IPS-18c (cell line): Measurements from ENCODE around the gene TRAK1.

Experiments
- H3K4me3 ChIP-seq: 2 replicates; pipeline ENCODE4 v1.7.0; 2013; ENCODE audit warnings: low read depth, mild to moderate bottlenecking, low read length, moderate library complexity; ENCODE audit not compliant: insufficient read depth
- H3K9me3 ChIP-seq: one replicate; pipeline ENCODE4 v1.6.1; 2013; ENCODE audit warnings: mild to moderate bottlenecking, low read length, moderate library complexity; ENCODE audit not compliant: control insufficient read depth, insufficient read depth

TRAK1 gene

DNA sequence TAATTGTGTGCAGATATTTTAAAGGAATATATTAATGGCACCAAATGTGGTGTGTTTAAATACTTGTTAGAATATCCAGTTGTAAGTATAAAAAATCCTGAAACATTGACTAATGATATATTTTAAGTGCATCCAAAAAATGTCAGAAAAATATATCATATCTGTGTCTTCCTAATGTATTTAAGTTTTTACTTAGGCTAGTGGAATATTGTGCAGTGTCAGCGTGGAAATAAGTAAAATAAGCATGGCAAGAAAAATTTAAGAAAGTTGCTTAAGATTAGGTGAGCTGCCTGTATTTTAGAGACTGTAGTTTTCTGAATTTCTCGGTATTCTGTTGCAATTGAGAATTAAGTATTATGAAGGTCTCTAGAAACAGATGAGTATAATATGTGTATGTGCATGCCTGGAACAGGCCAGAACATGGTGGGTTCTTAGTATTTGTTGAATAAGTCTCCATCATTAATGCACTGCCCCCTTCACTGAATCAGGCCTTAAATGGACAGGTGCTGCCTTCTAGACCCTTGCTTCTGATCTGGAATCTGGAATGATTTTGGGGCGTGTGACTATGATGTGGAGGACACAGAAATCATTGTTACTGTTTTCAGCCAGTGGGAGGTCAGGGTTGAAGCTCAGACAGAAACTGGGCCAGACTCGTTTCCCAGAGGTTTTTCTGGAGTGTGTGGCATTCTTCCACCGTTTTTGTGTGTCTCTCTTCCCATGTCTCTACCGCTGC, 86.1 kb downstream of the TRAK1 start:
- Histone ChIP-seq H3K4me3 (no peak overlapping the region), H3K9me3 (no peaks in the 10 kb centered on the region)

DNA sequence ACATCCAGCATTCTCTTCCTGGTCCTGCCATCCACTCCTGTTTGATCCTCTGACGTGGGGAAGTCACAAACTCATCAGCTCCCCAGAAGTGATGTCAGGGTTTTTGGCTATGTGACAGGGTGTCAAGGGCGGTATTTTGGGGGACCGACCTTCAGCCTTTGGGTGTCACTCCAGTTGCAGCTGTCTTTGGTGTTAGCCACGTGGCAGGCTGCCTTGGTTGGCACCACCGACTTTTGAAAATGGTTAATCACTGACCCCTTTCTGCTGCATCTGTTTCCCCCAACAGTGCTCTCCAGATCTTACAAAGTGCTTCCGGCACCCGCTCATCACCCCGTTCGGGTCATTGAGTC, 86.6 kb downstream of the TRAK1 start:
- Histone ChIP-seq H3K4me3 (no peak overlapping the region), H3K9me3 (no peaks in the 10 kb centered on the region)

DNA sequence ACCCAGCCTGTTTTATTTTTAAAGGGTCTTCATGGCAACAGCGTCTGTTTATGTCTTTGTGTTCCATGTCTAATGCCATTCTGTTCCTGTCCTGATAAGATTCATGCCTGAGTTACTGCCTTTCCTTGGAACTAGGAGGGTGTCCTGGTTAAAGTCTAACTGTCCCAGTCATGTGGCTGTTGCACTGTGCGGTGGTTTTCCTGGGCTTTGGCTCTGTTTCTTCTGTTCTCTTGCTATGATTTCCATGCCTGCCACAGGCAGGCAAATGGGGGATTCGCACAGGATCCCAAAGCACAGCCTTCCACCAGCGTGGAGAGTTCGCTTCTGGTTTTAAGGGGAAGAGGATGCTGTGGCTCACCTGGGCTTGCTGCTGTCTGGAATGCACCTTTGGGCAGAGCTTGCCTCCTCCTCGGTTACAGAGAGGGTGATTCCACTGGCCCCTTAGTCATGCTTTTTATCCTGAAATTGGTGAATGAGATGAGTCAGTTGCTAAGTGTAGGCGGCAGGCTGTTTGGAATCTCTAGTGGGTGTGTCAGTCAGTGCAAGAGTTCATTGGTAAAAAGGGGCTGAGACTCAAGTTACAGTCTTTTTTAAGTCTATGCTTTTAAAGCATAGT, 88.1 kb downstream of the TRAK1 start:
- Histone ChIP-seq H3K4me3 (no peak overlapping the region), H3K9me3 (no peaks in the 10 kb centered on the region)

DNA sequence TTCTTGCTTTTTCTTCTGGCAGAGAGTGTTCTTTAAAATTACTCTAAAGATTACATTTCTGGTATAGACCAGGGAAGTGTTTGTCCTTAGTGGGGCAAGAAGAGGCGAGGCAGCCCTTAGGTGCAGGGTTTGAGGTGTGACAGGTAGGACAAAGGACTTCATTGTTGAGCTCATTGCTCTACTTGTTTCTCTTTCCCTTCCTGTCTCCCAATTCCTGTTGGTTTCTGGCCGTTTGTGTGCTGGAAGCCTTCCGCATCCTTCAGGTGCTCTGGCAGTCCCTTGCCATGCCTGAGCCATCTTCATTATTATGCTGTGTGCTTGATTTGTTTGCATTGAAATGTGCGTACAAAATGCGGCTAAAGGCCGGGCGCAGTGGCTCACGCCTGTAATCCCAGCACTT, 89.7 kb downstream of the TRAK1 start:
- Histone ChIP-seq H3K4me3 (no peak overlapping the region), H3K9me3 (no peaks in the 10 kb centered on the region)

DNA sequence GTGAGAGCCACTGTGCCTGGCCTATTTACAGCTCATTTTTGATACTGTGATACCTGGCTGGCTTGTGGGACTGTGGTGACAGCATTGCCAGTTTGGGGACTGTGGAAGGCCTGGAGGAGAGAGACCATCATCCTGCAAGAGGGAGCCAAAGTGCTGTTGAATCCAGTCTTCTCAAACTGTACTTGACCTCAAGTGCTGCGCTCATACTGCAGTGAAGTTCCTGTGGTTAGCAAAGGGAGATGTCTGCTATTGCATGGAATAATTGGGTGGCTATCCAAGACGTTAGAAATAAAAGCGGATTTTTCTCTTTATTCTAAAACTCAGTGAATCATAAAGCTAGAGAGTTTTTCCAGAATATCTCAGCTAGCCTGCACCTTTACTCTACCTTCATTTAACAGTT, 91.4 kb downstream of the TRAK1 start:
- no peak overlapping the region for H3K4me3 ChIP-seq
- no peaks in the 10 kb centered on the region for H3K9me3 ChIP-seq

DNA sequence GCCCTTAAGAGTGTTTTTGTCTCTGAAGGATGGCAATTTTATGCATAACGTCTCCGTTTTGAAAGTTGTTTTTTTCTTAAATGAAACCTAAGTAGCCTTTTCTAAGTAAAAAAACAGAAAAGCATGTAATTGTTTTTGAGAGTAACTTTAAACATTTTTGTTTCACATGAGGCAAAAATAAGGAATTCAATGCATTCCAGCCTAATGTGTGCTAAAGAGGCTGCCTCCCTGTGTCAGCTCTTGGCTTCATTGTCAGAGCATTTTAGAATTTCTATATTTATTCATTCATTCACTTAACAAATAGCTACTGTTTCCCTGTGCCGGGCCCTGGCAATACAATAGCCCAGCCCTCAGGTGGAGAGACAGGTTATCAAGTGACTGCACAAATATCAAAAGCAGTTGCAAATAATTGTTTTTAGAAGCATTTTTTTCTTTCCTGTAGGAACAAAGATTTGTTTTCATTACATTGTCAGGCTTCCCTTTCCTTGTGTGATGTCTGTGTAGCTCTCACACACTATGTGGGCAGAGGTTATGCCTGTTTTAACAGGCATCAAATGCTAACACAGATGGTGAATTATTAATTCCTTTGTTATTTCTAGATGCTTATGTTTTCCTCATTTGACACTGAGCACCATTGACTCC, 93.0 kb downstream of the TRAK1 start:
- Histone ChIP-seq H3K9me3 (peaks cover 3% of the 10 kb centered on the region), H3K4me3 (no peak overlapping the region)

DNA sequence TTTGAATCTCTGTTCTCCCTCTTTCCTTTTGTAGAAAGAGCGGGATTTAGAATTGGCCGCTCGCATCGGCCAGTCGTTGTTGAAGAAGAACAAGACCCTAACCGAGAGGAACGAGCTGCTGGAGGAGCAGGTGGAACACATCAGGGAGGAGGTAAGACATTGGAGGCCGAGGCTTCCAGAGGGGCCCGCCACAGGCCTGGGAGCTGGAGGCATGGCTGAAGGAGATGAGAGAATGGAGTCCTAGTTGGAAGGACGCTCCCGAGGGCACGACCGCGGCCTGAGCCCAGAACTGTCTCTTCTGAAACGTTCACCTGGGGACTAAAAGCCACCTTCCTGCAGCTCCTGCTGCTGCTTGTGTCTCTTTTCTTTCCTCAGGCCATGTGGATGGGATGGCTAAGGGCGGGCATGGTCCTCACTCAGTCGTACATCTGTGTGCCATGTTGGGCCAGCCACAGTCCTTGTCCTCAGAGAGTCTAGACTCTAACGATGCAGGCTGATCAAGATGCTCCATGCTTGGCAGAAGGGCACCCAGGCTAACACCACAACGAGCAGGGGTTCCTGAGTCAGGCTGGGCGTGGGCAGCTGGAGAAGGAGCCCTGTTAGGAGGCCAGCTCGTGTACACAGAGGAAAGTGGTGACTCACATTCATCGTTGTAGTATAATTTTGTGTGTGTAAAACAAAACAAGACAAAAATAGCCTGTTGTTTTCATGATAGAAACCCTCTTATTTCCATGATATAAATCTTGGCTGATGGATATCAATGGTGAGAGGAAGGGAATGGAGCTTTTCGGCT, 93.7 kb downstream of the TRAK1 start:
- no peak overlapping the region for H3K4me3 ChIP-seq
- peaks cover 3% of the 10 kb centered on the region for H3K9me3 ChIP-seq

DNA sequence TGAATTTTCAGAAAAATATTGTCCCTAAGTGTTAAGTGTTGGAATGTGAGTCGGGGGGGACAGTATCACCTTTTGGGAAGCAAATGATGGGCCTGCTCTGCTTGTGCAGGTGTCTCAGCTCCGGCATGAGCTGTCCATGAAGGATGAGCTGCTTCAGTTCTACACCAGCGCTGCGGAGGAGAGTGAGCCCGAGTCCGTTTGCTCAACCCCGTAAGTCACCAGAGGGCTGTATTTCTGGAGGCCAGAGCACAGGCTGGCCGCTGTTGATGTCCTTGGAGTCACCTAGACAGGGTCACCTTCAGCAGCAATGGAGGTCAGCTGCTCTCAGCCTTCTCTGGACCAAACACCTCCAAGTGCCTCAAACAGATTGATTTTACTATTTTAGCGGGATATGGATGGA, 96.8 kb downstream of the TRAK1 start:
- Histone ChIP-seq H3K4me3 (no peak overlapping the region), H3K9me3 (peaks cover 3% of the 10 kb centered on the region)

DNA sequence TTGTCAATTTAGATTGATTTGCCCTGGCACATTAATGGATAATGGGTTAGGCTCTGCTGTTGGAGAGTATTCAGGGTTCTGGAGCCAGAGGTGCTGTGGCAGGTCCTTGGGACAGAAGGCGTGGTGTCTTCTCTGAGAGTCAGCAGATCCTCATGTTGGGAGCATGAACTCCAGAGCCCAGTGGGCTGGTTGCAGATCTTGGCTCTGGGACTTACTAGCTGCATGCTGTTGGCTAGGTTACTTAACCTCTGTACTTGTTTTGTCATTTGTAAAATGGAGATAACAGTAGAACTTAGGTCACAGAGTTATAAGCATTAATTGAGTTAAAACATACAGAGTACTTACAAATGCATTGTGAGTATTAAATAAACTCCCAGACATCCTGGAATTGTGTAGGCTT, 97.2 kb downstream of the TRAK1 start:
- peaks cover 3% of the 10 kb centered on the region for H3K9me3 ChIP-seq
- no peak overlapping the region for H3K4me3 ChIP-seq

DNA sequence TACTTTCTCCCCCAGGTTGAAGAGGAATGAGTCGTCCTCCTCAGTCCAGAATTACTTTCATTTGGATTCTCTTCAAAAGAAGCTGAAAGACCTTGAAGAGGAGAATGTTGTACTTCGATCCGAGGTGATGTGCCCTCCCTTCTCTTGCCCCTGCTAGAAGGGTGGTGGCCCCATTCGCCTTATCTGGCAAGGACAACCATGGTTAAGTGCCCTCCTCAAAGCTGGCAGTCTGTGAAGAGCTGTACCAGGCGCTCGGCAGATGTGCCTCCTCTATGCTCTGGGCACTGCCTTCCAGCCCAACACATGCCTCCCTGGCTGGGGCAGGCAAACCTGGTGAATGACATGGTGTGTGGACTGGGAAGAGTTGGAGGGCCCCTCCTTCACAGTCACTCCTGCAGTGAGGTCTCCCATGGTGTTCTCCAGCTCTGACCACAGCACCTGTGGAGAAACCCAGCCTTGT, 97.9 kb downstream of the TRAK1 start:
- H3K9me3 ChIP-seq = peaks cover 3% of the 10 kb centered on the region
- no peak overlapping the region for H3K4me3 ChIP-seq

DNA sequence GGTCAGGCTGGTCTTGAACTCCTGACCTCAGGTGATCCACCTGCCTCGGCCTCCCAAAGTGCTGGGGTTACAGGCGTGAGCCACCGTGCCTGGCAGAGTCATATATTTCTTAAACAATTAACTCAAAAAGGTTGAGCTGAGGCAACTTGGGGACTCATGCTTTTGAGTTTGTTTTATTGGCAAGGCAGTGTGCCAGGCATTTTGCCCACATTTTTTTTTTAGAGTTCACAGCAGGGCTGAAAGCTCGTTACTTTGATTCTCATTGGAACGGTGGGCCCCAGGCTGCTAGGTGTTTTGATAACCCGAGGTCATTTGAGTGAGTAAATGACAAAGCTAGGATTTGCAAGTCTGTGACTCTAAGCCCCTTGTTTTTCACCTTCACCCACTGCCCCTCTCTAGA, 98.6 kb downstream of the TRAK1 start:
- Histone ChIP-seq H3K4me3 (no peak overlapping the region), H3K9me3 (peaks cover 3% of the 10 kb centered on the region)

DNA sequence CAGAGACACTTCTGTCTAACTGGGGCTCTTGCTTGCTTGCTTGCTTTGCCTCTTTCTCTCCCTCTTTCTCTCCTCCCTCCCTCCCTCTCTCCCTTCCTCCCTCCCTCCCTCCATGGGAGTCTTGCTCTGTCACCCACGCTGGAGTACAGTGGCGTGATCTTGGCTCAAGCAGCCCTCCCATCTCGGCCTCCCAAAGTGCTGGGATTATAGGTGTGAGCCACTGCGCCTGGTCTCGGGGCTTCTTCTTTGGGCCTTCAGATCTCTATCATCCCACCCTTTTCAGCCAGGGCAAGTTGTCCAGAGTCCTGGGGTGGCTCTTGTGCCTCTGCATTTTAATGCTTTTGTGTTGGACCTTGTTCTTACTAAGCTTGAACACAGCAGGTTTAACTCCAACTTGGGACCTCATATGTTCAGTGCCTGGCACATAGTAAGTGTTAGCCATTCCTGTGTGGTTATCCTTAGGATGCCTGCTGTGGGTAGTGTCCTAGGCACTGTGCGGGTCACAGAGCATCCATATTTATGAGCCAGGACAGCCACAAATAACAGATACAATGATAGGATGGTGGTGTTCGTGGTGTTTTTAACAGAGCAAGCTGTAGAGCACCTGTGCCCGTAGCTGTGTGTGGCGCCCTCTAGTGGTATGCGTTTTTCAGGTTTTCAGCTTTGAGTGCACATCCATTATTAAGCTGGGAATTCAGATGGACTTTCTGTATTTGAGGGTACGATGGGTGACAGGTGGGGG, 99.7 kb downstream of the TRAK1 start:
- H3K4me3 ChIP-seq = no peak overlapping the region
- peaks cover 3% of the 10 kb centered on the region for H3K9me3 ChIP-seq

DNA sequence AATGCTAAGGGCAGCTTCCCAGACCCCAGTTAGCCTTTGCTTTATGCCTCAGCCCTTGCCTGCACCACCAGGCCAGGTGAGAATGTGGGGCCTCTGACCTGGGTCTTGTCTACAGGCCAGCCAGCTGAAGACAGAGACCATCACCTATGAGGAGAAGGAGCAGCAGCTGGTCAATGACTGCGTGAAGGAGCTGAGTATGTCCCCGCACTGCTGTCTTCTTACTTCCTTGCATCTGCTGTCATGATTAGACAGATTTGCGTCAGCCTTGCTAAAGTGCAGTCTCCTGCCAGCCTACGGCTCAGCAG, 100.2 kb downstream of the TRAK1 start:
- Histone ChIP-seq H3K4me3 (no peak overlapping the region), H3K9me3 (peaks cover 3% of the 10 kb centered on the region)

DNA sequence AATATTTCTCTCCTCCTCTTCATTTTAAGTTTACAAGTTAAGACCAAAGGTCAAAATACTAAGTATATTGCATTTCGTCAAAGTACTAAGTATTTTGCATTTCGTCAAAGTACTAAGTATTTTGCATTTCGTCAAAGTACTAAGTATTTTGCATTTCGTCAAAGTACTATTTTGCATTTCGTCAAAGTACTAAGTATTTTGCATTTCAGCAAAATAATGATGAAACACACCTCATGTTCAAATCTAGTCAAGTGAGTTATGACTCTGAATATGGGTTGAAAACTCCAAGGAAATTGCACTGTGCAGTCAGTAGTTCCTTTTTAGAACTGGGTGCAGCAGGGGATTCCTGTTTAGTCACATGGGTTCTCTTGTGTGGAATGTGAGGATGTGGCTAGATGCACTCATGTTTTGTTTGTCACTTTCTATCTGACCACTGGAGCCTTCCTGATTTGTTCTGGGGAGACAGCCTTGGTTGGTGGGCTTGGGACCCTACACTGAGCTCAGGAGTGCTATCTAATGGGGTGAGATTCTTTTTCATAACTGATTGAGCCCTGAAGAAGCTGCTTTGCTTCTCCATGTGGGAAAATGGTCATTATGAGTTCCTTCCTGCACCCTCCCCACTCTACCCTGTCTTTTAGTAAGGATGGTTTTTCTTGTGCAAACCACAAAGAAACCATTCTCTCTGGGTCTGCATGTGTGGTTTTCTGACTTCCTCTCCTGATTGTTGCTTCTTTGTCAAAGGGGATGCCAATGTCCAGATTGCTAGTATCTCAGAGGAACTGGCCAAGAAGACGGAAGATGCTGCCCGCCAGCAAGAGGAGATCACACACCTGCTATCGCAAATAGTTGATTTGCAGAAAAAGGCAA, 101.4 kb downstream of the TRAK1 start:
- Histone ChIP-seq H3K9me3 (peaks cover 3% of the 10 kb centered on the region), H3K4me3 (no peak overlapping the region)

DNA sequence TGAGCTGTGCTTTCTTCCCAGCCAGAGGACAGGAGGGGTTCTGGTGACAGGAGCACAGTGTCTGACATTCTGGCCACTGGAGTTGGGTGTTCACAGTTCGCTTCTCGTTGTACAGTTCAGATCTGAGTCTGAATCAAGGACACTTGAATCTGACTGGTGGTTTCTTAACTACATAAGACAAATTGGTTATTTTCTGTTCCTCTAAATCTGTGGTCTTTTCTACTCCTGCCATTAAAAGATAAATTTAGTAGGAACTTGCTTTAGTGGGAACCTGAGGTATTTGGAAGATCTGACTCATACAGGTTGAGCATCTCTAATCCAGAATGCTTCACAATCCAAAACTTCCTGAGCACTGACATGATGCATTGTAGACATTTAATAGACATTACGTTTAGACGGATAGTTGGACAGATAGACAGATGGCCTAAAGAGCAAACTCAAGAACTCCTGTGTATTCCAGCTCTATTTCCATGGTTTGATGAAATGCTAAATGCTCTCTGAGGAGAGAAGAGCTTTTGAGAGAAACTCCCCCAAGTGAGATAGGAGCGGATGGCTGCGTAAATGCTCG, 103.9 kb downstream of the TRAK1 start:
- H3K9me3 ChIP-seq = no peaks in the 10 kb centered on the region
- no peak overlapping the region for H3K4me3 ChIP-seq

DNA sequence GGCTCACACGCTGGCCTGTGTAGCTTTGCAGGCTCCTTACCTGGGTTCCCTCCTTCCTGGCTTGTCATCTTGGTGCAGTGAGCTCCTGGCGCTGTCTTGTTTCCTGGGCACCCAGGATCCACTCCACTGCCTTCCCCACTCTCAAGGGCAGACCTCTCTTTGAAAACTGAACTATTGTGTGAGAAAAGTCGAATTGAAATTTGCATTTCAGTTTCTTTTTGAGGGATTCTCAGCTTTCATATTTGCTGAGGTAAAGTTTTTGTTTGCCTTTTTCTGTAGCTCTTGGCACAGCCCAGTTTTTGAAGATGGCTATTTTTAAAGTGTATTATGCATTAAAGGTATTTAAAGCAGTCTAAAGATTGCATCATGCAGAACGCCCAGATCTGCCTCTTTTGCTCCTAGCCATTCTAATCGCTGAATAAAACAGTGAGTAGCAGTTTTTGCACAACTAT, 104.7 kb downstream of the TRAK1 start:
- Histone ChIP-seq H3K9me3 (no peaks in the 10 kb centered on the region), H3K4me3 (no peak overlapping the region)
